ENCODE measurements around the gene TRAF3IP3. TPM values are rescaled to one million over a fixed set of nuclear protein-coding genes. Genes with fewer than 3 reads are reported as not detected.

Gene TRAF3IP3
- polyA plus RNA-seq, 1 donor, result 1.7 TPM

- DNase-seq, result no peak
Measured at GRCh38 chr1:209800984-209801834, 45.4 kb downstream of the TRAF3IP3 start.

GRCh38 chr1:209802117-209802779 lies 46.4 kb downstream of the TRAF3IP3 start:
- DNase-seq, result no peak

- no peak for DNase-seq
Measured at GRCh38 chr1:209802780-209803152, 46.9 kb downstream of the TRAF3IP3 start.

GRCh38 chr1:209803568-209803967 lies 47.7 kb downstream of the TRAF3IP3 start:
- no peak for DNase-seq

GRCh38 chr1:209805341-209805781 lies 49.5 kb downstream of the TRAF3IP3 start:
- DNase-seq, result no peak

- peak; percentile 83 for DNase-seq
Measured at GRCh38 chr1:209805875-209806760, 50.3 kb downstream of the TRAF3IP3 start, which contains the start of gene IRF6. Gene IRF6, minus strand, starts transcription at chr1:209806142. Its CDS starts 4,729 bp downstream, at chr1:209801413.

- no peak for DNase-seq
Measured at GRCh38 chr1:209807509-209807908, 51.7 kb downstream of the TRAF3IP3 start.

- no peak for DNase-seq
Measured at GRCh38 chr1:209808059-209808581, 52.3 kb downstream of the TRAF3IP3 start.

GRCh38 chr1:209809611-209810010 lies 53.8 kb downstream of the TRAF3IP3 start:
- DNase-seq, result no peak

- DNase-seq, result no peak
Measured at GRCh38 chr1:209810783-209811182, 54.9 kb downstream of the TRAF3IP3 start.

- DNase-seq, result no peak
Measured at GRCh38 chr1:209813902-209814301, 58.0 kb downstream of the TRAF3IP3 start.

- no peak for DNase-seq
Measured at GRCh38 chr1:209815490-209815889, 59.6 kb downstream of the TRAF3IP3 start.

- no peak for DNase-seq
Measured at GRCh38 chr1:209815931-209816341, 60.1 kb downstream of the TRAF3IP3 start.

GRCh38 chr1:209816923-209817322 lies 61.1 kb downstream of the TRAF3IP3 start:
- no peak for DNase-seq

GRCh38 chr1:209817691-209818090 lies 61.8 kb downstream of the TRAF3IP3 start:
- DNase-seq, result no peak

GRCh38 chr1:209819058-209819457 lies 63.2 kb downstream of the TRAF3IP3 start:
- no peak for DNase-seq

GRCh38 chr1:209820986-209821385 lies 65.1 kb downstream of the TRAF3IP3 start:
- no peak for DNase-seq

- no peak for DNase-seq
Measured at GRCh38 chr1:209822706-209823105, 66.9 kb downstream of the TRAF3IP3 start.

GRCh38 chr1:209823143-209824041 lies 67.5 kb downstream of the TRAF3IP3 start:
- DNase-seq, result peak; percentile 32

GRCh38 chr1:209825591-209826434 lies 70.0 kb downstream of the TRAF3IP3 start:
- no peak for DNase-seq
